IPS-18a (cell line): ENCODE data around the gene MRPS34.
"Not testable (repeated sequence)": the region's sequence is repeated elsewhere in the genome, so short reads cannot be mapped to it uniquely, and the experiment has no call there.

Experiments used
- H3K27ac ChIP-seq: one replicate; pipeline ENCODE4 v1.5.1; 2013; ENCODE audit warnings: low read length
- H3K27me3 ChIP-seq: one replicate; pipeline ENCODE4 v1.6.1; 2013; ENCODE audit warnings: mild to moderate bottlenecking, low read length; ENCODE audit not compliant: control insufficient read depth, insufficient read depth
- H3K36me3 ChIP-seq: one replicate; pipeline ENCODE4 v1.6.1; 2013; ENCODE audit warnings: low read depth, low read length; ENCODE audit not compliant: control insufficient read depth
- H3K4me1 ChIP-seq: one replicate; pipeline ENCODE4 v1.6.1; 2013; ENCODE audit warnings: low read depth, low read length; ENCODE audit not compliant: control insufficient read depth
- H3K4me3 ChIP-seq: one replicate; pipeline ENCODE4 v1.5.1; 2013; ENCODE audit warnings: low read length
- H3K9ac ChIP-seq: one replicate; pipeline ENCODE4 v1.6.1; 2013; ENCODE audit warnings: mild to moderate bottlenecking, low read length, moderate library complexity
- H3K9me3 ChIP-seq: one replicate; pipeline ENCODE4 v1.6.1; 2013; ENCODE audit warnings: low read depth, low read length; ENCODE audit not compliant: control insufficient read depth

The MRPS34 gene

GRCh38 chr16:1815461-1815860, 42.5 kb upstream of the MRPS34 start:
- no peak overlapping the region for H3K9ac ChIP-seq
- H3K4me1 ChIP-seq = no peaks in the 10 kb centered on the region
- H3K27ac ChIP-seq = no peak overlapping the region
- H3K4me3 ChIP-seq = no peak overlapping the region
- no peaks in the 10 kb centered on the region for H3K36me3 ChIP-seq
- no peaks in the 10 kb centered on the region for H3K27me3 ChIP-seq
- no peaks in the 10 kb centered on the region for H3K9me3 ChIP-seq

GRCh38 chr16:1812732-1813163, 39.8 kb upstream of the MRPS34 start:
- Histone ChIP-seq H3K4me1 (no peaks in the 10 kb centered on the region), H3K9ac (no peak overlapping the region), H3K9me3 (no peaks in the 10 kb centered on the region), H3K36me3 (no peaks in the 10 kb centered on the region), H3K27me3 (no peaks in the 10 kb centered on the region), H3K4me3 (no peak overlapping the region), H3K27ac (no peak overlapping the region)

- Histone ChIP-seq H3K9ac (no peak overlapping the region), H3K4me1 (no peaks in the 10 kb centered on the region), H3K27ac (no peak overlapping the region), H3K4me3 (no peak overlapping the region), H3K36me3 (no peaks in the 10 kb centered on the region), H3K27me3 (no peaks in the 10 kb centered on the region), H3K9me3 (no peaks in the 10 kb centered on the region)
These were observed 37.6 kb upstream of the MRPS34 start for GRCh38 chr16:1810536-1810935.

- Histone ChIP-seq H3K9me3 (no peaks in the 10 kb centered on the region), H3K9ac (no peak overlapping the region), H3K27ac (no peak overlapping the region), H3K4me1 (no peaks in the 10 kb centered on the region), H3K36me3 (no peaks in the 10 kb centered on the region), H3K4me3 (no peak overlapping the region), H3K27me3 (no peaks in the 10 kb centered on the region)
These were observed 37.2 kb upstream of the MRPS34 start for GRCh38 chr16:1810106-1810505.

GRCh38 chr16:1809281-1809801, 36.4 kb upstream of the MRPS34 start:
- no peak overlapping the region for H3K4me3 ChIP-seq
- H3K9ac ChIP-seq = no peak overlapping the region
- no peaks in the 10 kb centered on the region for H3K27me3 ChIP-seq
- no peaks in the 10 kb centered on the region for H3K36me3 ChIP-seq
- no peaks in the 10 kb centered on the region for H3K4me1 ChIP-seq
- H3K27ac ChIP-seq = no peak overlapping the region
- H3K9me3 ChIP-seq = no peaks in the 10 kb centered on the region

GRCh38 chr16:1808691-1809090, 35.8 kb upstream of the MRPS34 start:
- H3K9me3 ChIP-seq = no peaks in the 10 kb centered on the region
- no peak overlapping the region for H3K27ac ChIP-seq
- no peak overlapping the region for H3K4me3 ChIP-seq
- H3K36me3 ChIP-seq = no peaks in the 10 kb centered on the region
- no peaks in the 10 kb centered on the region for H3K4me1 ChIP-seq
- no peak overlapping the region for H3K9ac ChIP-seq
- H3K27me3 ChIP-seq = no peaks in the 10 kb centered on the region

GRCh38 chr16:1807626-1808025, 34.7 kb upstream of the MRPS34 start:
- Histone ChIP-seq H3K36me3 (no peaks in the 10 kb centered on the region), H3K9me3 (no peaks in the 10 kb centered on the region), H3K4me3 (no peak overlapping the region), H3K4me1 (no peaks in the 10 kb centered on the region), H3K27ac (no peak overlapping the region), H3K9ac (no peak overlapping the region), H3K27me3 (no peaks in the 10 kb centered on the region)

GRCh38 chr16:1800701-1801100, 27.8 kb upstream of the MRPS34 start:
- Histone ChIP-seq H3K9me3 (peaks cover 14% of the 10 kb centered on the region), H3K9ac (no peak overlapping the region), H3K4me1 (no peaks in the 10 kb centered on the region), H3K27ac (no peak overlapping the region), H3K4me3 (no peak overlapping the region), H3K36me3 (no peaks in the 10 kb centered on the region), H3K27me3 (no peaks in the 10 kb centered on the region)

GRCh38 chr16:1799263-1799662, 26.3 kb upstream of the MRPS34 start:
- not testable (repeated sequence) for H3K27me3 ChIP-seq, H3K4me1 ChIP-seq, H3K36me3 ChIP-seq, H3K9ac ChIP-seq, H3K4me3 ChIP-seq, H3K27ac ChIP-seq
- peaks cover 14% of the 10 kb centered on the region for H3K9me3 ChIP-seq

- Histone ChIP-seq H3K27ac (no peak overlapping the region), H3K27me3 (no peaks in the 10 kb centered on the region), H3K36me3 (no peaks in the 10 kb centered on the region), H3K4me1 (no peaks in the 10 kb centered on the region), H3K9me3 (peaks cover 11% of the 10 kb centered on the region), H3K9ac (no peak overlapping the region), H3K4me3 (no peak overlapping the region)
These were observed 22.2 kb upstream of the MRPS34 start for GRCh38 chr16:1794908-1795666.

GRCh38 chr16:1794221-1794871, 21.4 kb upstream of the MRPS34 start:
- Histone ChIP-seq H3K9ac (no peak overlapping the region), H3K9me3 (peaks cover 11% of the 10 kb centered on the region), H3K27me3 (no peaks in the 10 kb centered on the region), H3K36me3 (no peaks in the 10 kb centered on the region), H3K4me1 (no peaks in the 10 kb centered on the region), H3K27ac (no peak overlapping the region), H3K4me3 (no peak overlapping the region)
